Measurements from ENCODE around the gene CFAP77.

The CFAP77 gene

GRCh38 chr9:132584601-132585560 lies 174.9 kb downstream of the CFAP77 start:
- DNase-seq: no peak

GRCh38 chr9:132585954-132586829 lies 176.2 kb downstream of the CFAP77 start:
- DNase-seq: peak in 1 of 2 donors; percentile 15

- no peak for DNase-seq
Measured at GRCh38 chr9:132586830-132587591, 177.0 kb downstream of the CFAP77 start.

- DNase-seq: no peak
Measured at GRCh38 chr9:132587592-132587955, 177.6 kb downstream of the CFAP77 start.

- DNase-seq: no peak
Measured at GRCh38 chr9:132588098-132588497, 178.1 kb downstream of the CFAP77 start.

- DNase-seq: no peak
Measured at GRCh38 chr9:132588501-132589147, 178.6 kb downstream of the CFAP77 start.

GRCh38 chr9:132589148-132590036 lies 179.4 kb downstream of the CFAP77 start:
- no peak for DNase-seq

- DNase-seq: no peak
Measured at GRCh38 chr9:132590037-132590317, 180.0 kb downstream of the CFAP77 start.

- DNase-seq: no peak
Measured at GRCh38 chr9:132590318-132591182, 180.5 kb downstream of the CFAP77 start.

- DNase-seq: no peak
Measured at GRCh38 chr9:132591244-132591643, 181.2 kb downstream of the CFAP77 start.

- no peak for DNase-seq
Measured at GRCh38 chr9:132591751-132592314, 181.8 kb downstream of the CFAP77 start.

- DNase-seq: no peak
Measured at GRCh38 chr9:132592451-132592850, 182.4 kb downstream of the CFAP77 start.

GRCh38 chr9:132594412-132594811 lies 184.4 kb downstream of the CFAP77 start:
- DNase-seq: no peak

GRCh38 chr9:132595319-132595718 lies 185.3 kb downstream of the CFAP77 start:
- no peak for DNase-seq

- DNase-seq: no peak
Measured at GRCh38 chr9:132596200-132596599, 186.2 kb downstream of the CFAP77 start.

- peak; percentile 18 to 33 for DNase-seq
Measured at GRCh38 chr9:132597073-132597775, 187.2 kb downstream of the CFAP77 start.

- no peak for DNase-seq
Measured at GRCh38 chr9:132600326-132600984, 190.4 kb downstream of the CFAP77 start.

- DNase-seq: no peak
Measured at GRCh38 chr9:132602207-132602606, 192.2 kb downstream of the CFAP77 start.

GRCh38 chr9:132605387-132605786 lies 195.4 kb downstream of the CFAP77 start:
- no peak for DNase-seq

Measured in inflammatory macrophage (primary cell).